Measurements from ENCODE around the gene B4GALT1.

GRCh38 chr9:33092634-33093033 is 74.5 kb downstream of the B4GALT1 start:
- TF ChIP-seq CTCF (IDR thresholded peaks at IDR 0.05) (no peak), EZH2 (IDR thresholded peaks at IDR 0.05) (no peak)

Data from neural progenitor cell (in vitro differentiated cells).